H1 (cell line): ENCODE results near the gene CDH8.

Experiments
- PHF8 ChIP-seq: fragments of 200-600 bp; sonication (generic); conservative IDR thresholded peaks from 2 replicates; pipeline ENCODE4 v1.7.1; 2012; ENCODE audit warnings: low read depth, mild to moderate bottlenecking, inconsistent platforms, low read length, moderate library complexity
- POLR2A ChIP-seq, 2 experiments: IDR thresholded peaks; 1 replicate in 1 of 2; 2 replicates in 1 of 2; pipeline ENCODE4 v1.6.1; 2011; ENCODE audit warnings: low read depth in 2 of 2, low read length in 2 of 2, mild to moderate bottlenecking in 2 of 2; ENCODE audit errors: control extremely low read depth in 1 of 2
- TAF1 ChIP-seq: IDR thresholded peaks from 2 replicates; pipeline ENCODE4 v1.6.1; 2011; ENCODE audit warnings: mild to moderate bottlenecking, low read depth, low read length

DNA sequence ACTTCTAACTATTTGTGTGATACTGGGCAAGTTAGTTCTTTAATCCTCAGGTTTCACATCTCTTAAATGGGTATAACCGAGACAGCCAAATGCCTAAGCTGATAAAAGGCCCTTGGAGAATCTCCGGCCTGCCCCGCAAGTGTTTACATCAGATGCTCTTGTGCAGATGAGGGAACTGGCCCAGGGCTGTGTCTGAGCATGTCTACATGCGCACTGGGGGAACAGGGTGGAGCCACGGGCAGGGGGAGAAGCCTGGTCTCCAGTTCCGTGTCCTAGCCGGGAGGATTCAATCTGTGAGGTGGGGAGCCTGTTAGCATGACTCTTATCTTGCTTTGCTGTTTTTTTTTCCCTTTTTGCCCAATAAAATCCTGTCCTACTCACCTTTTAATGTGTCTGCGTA, 222.9 kb downstream of the CDH8 start:
- TF ChIP-seq PHF8 (no peak), POLR2A (IDR thresholded peaks at IDR 0.05; ENCODE audit: control extremely low read depth in 1 of 2, low read depth in 2 of 2, low read length in 2 of 2) (no peak), TAF1 (no peak)
